ENCODE results near the gene STAT5B.
"Not testable (repeated sequence)": the region's sequence is repeated elsewhere in the genome, so short reads cannot be mapped to it uniquely, and the experiment has no call there.

Gene STAT5B

DNA sequence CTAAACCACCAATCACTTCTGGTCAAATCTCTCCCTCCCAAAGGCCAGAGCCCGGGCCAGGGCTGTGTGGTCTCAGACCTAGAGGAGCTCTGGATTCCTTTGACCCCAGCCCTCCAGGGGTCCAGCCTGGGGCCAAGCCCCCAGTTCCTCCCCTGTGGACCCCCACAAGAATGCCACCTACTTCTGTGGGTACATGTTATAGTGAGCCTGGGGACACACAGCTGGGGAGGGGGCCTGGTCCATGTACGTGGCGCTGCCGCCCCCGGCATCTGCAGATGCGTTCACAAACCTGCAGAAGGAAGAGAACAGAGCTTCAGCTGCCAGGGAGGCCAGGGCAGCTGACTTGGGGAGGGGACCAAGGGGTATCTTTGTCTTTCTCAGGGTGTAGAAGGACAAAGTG is 74.0 kb downstream of the STAT5B start:
- H3K27ac ChIP-seq = no peak overlapping the region
- no peak for DNase-seq (ENCODE audit: low read depth, low spot score)

GRCh38 chr17:42201458-42201772 is 74.8 kb downstream of the STAT5B start:
- no peak overlapping the region for H3K27ac ChIP-seq
- no peak for DNase-seq (ENCODE audit: low read depth, low spot score)

DNA sequence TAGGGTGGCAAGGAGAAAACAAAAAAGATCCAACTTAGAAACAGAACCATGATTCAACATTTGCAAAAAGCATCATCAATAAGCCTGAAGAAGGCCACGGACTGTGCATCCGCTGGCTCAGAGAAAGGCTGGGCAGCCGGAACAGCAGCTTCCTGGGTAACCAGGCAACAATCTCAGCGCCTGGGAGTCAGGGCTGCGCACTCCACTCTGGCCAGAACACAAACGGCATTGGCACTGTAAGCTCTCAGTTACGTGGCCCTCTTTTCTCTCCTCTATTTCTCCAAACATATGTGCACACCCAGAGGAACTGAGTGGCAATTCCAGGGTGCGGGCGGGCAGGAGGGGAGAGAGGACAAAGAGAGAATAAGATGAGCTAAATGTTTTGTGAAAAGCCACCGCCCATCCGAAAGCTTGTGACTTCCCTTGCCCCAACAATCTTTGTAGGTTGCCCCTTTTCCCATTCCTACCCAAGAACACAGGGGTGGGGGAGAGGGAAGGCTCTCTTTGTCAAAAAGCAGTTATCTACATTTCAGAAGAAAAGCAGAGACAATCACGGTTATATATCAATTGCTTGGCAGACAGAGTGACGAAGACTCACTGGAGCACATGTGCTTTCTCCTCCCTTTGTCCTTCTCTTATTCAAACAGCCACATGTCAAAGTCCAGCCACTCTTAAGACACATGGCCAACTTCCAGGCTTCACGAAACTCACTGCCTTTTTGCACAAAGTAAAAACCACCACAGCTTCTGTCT is 75.3 kb downstream of the STAT5B start:
- DNase-seq (ENCODE audit: low read depth, low spot score) = no peak
- no peak overlapping the region for H3K27ac ChIP-seq

- H3K27ac ChIP-seq = no peak overlapping the region
- DNase-seq (ENCODE audit: low read depth, low spot score) = no peak
Measured at GRCh38 chr17:42199416-42200011, 76.7 kb downstream of the STAT5B start.

GRCh38 chr17:42198897-42199296 is 77.3 kb downstream of the STAT5B start:
- no peak for DNase-seq (ENCODE audit: low read depth, low spot score)
- H3K27ac ChIP-seq = no peak overlapping the region

DNA sequence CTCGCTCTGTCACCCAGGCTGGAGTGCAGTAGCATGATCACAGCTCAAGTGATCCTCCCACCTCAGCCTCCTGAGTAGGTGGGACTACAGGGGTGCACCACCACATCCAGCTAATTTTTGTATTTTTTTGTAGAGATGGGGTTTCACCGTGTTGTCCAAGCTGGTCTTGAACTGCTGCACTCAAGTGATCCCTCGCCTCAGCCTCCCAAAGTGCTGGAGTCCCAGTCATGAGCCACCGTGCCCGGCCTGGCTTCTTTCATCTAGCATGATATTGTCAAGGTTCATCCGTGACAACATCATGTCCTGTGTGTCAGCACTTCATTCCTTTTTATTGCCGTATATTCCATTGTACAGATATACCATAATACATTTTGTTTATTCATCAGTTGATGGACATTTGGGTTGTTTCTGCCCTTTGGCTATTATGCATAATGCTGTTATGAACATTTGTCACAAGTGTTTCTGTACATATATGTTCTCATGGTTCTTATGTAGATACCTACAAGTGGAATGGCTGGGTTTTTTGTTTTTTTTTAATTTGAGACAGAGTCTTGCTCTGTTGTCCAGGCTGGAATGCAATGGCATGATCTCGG is 78.5 kb downstream of the STAT5B start:
- no peak for DNase-seq (ENCODE audit: low read depth, low spot score)
- no peak overlapping the region for H3K27ac ChIP-seq

GRCh38 chr17:42193969-42194899 is 82.0 kb downstream of the STAT5B start, which contains the start of gene GHDC:
Gene GHDC, minus strand, starts transcription at chr17:42194494. Its CDS starts 913 bp downstream, at chr17:42193581.
- DNase-seq (ENCODE audit: low read depth, low spot score) = no peak
- H3K27ac ChIP-seq = no peak within 1 kb of the TSS

DNA sequence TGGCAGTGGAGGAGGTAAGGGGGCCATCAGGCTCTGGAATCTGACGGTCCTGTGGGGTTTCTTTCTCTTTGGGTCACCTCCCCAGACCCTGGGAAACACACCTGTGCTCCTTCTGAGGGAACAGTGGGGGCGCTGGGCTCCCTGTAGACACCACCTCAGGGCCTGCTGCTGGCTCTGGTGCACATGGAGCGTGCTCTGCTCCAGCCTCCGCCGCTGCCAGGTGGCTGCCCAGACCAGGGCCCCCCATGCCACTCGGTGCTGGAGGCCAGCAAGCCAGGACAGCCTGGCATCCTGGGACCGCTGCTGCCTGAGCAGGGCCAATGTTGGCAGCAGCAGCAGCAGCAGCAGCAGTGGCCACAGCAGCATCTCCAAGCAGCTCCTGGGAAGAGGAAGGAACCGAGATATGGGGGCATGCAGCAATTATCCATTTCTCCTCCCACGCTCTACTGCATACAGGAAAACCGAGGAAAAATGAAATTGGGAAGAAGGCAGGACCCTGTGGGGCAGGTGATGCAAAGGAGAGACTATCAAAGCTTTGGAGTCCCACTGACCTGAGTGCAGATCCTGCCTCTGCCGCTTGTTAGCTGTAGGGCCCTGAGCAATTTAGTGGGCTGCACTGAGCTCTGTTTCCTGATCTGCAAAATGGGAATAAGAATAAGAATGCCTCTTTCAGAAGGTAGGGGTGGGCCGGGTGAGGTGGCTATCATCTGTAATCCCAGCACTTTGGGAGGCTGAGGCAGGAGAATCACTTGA is 82.8 kb downstream of the STAT5B start:
- H3K27ac ChIP-seq = no peak overlapping the region
- DNase-seq (ENCODE audit: low read depth, low spot score) = no peak

DNA sequence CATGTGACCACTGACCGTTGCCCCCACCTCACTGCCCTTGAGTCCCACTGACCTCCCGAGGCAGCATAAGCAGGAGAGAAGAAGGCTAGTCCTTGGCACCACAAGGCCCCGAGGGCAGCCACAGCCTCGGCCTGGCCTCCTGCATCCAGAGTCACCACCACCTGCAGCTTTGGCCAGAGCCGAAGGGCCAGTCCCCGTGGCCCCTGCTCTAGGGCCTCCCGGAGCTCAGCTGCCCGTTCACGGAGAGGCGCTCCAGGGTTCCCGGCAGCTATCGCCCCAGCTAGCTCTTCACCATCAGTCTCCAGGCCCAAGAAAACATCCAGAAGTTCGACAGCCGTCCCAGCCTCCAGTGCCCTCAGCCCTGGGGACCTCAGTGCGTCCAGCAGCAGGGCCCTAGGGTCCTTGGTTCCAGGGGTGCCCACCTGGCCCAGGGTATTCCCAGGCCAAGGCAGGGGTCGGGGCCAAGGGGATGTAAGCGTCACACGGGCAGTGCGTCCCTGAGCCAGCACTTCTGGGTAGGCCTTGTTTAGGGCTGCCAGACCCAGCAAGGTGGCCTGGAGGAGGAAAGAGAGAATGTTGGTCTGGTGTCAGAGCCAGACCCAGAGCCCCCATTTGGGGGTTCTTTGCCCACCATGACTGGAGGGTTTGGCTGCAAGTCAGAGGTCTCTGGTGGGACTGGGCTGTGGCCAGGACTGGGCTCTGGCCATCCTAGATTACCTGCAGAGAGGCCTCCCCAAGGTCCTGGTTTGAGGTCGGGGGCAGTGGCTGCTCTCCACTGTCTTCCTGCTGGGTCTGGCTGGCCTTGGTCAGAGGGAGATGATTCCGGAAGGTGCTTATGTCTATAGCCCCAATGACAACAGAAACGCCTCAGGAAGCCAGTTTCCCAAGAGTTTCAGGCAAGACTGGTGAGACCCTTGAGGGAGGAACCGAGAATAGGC is 83.7 kb downstream of the STAT5B start:
- no peak for DNase-seq (ENCODE audit: low read depth, low spot score)

GRCh38 chr17:42191275-42191608 is 84.9 kb downstream of the STAT5B start:
- no peak overlapping the region for H3K27ac ChIP-seq
- DNase-seq (ENCODE audit: low read depth, low spot score) = no peak

More for the DNA sequence above, 83.7 kb downstream of the STAT5B start:
- H3K27ac ChIP-seq = no peak overlapping the region

GRCh38 chr17:42190491-42191274 is 85.5 kb downstream of the STAT5B start:
- no peak overlapping the region for H3K27ac ChIP-seq
- DNase-seq (ENCODE audit: low read depth, low spot score) = no peak

- no peak overlapping the region for H3K27ac ChIP-seq
- no peak for DNase-seq (ENCODE audit: low read depth, low spot score)
Measured at GRCh38 chr17:42189651-42189965, 86.6 kb downstream of the STAT5B start.

- DNase-seq (ENCODE audit: low read depth, low spot score) = no peak
Measured at GRCh38 chr17:42188749-42189650, 87.2 kb downstream of the STAT5B start.

DNA sequence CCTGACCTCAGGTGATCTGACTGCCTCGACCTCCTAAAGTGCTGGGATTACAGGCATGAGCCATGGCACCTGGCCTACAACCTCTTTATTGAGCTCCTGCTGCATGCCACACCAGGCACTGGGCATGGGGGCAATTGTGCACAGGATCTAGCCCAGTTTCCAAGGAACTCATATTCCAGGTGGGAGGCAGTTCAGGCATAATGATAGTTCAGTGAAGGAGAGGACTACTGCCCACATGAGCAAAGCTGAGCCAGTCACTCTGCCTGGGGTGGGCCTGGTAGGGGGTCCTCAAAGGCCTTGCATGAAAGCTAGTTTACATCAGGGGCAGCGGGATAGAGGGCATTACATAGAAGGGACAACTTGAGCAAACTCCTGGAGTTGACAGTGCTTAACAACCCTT is 88.4 kb downstream of the STAT5B start:
- DNase-seq (ENCODE audit: low read depth, low spot score) = no peak
- no peak overlapping the region for H3K27ac ChIP-seq

More at GRCh38 chr17:42188749-42189650, 87.2 kb downstream of the STAT5B start:
- H3K27ac ChIP-seq = no peak overlapping the region

DNA sequence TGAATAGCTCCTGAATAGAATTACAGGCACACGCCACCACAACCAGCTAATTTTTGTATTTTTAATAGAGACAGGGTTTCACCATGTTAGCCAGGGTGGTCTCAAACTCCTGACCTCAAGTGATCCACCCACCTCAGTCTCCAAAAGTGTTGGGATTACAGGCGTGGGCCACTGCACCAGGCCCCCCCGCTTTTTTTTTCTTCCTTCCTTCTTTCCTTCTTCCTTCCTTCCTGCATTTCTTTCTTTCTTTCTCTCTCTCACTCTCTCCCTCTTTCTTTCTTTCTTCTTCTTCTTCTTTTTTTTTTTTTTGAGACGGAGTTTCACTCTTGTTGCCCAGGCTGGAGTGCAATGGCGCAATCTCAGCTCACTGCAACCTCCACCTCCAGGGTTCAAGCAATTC is 90.0 kb downstream of the STAT5B start:
- not testable (repeated sequence) for DNase-seq (ENCODE audit: low read depth, low spot score); H3K27ac ChIP-seq

DNA sequence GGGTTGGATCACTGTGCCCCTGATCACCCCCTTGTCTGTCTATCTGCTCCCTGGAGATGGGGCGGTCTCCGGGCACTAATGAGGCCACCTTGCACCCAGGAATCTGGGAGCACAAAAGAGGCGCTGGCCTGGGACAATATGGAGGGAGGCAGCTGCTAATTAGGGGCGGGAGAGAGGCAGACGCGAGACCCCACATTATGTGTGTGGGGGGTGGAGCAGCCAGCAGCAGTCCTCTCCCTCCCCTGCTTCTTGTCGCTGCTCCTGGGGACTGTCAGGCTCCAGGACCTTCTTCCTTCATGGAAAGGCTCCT is 90.6 kb downstream of the STAT5B start:
- no peak for DNase-seq (ENCODE audit: low read depth, low spot score)
- no peak overlapping the region for H3K27ac ChIP-seq
